H1 (cell line): ENCODE data around the gene RNF5. TPM values are rescaled to one million over a fixed set of nuclear protein-coding genes. Genes with fewer than 3 reads are reported as not detected.

Experiments used
- CTCF ChIA-PET: fragments of 300-600 bp; sonication (Branson Sonifier 250); formaldehyde crosslinking; loops from one replicate; lab custom pipeline; 2021; ENCODE audit not compliant: partially characterized antibody; lab: Charles Lee
- POLR2A ChIA-PET: fragments of 300-600 bp; sonication (Branson Sonifier 250); formaldehyde crosslinking; loops from one replicate; lab custom pipeline; 2021; ENCODE audit warnings: inconsistent platforms; ENCODE audit not compliant: partially characterized antibody; lab: Charles Lee
- DNase-seq, 2 experiments: peaks; one replicate each; pipeline versions ENCODE4 v3.0.0 to v3.0.0-alpha.2; 2010 to 2022; ENCODE audit warnings: low spot score in 2 of 2, low read depth in 1 of 2, mixed read lengths in 1 of 2
- FAIRE-seq: peaks from 2 replicates; lab custom pipeline; 2011; peaks lifted over from hg19 to GRCh38; lab: Jason Lieb, UNC
- H2AFZ ChIP-seq: 2 replicates; pipeline ENCODE4 v1.8.1; 2012; ENCODE audit warnings: low read length, inconsistent platforms
- H2AK5ac ChIP-seq: 2 replicates; pipeline ENCODE4 v1.6.1; 2013; ENCODE audit warnings: low read depth, low read length
- H2BK120ac ChIP-seq: replicated peaks from 2 replicates; pipeline ENCODE3; 2013; ENCODE audit warnings: low read depth, low read length, inconsistent platforms
- H2BK12ac ChIP-seq: 2 replicates; pipeline ENCODE4 v1.6.1; 2013; ENCODE audit warnings: low read depth, low read length
- H2BK15ac ChIP-seq: 2 replicates; pipeline ENCODE4 v1.6.1; 2013; ENCODE audit warnings: low read length
- H2BK20ac ChIP-seq: 2 replicates; pipeline ENCODE4 v1.6.1; 2013; ENCODE audit warnings: low read length
- H2BK5ac ChIP-seq: 2 replicates; pipeline ENCODE4 v1.6.1; 2013; ENCODE audit warnings: low read depth, low read length
- H3K14ac ChIP-seq: 2 replicates; pipeline ENCODE4 v1.6.1; 2013; ENCODE audit warnings: inconsistent platforms; ENCODE audit not compliant: insufficient read length
- H3K18ac ChIP-seq: 2 replicates; pipeline ENCODE4 v1.6.1; 2013; ENCODE audit warnings: low read length; ENCODE audit errors: extremely low read depth
- H3K23ac ChIP-seq: 2 replicates; pipeline ENCODE4 v1.6.1; 2013; ENCODE audit warnings: inconsistent platforms; ENCODE audit not compliant: insufficient read length
- H3K23me2 ChIP-seq: 2 replicates; pipeline ENCODE4 v1.6.1; 2013; ENCODE audit warnings: low read depth, low read length
- H3K27ac ChIP-seq: 2 replicates; pipeline ENCODE4 v1.6.1; 2011; ENCODE audit warnings: low read depth, low read length, inconsistent platforms
- H3K27me3 ChIP-seq, 4 experiments: replicated peaks in 1 of 4; 1 replicate in 1 of 4; 2 replicates in 3 of 4; pipeline versions ENCODE4 v1.6.1 to v1.8.1; 2011 to 2013; ENCODE audit warnings: low read length in 3 of 4, mild to moderate bottlenecking in 3 of 4, inconsistent platforms in 2 of 4, mixed read lengths in 2 of 4, moderate library complexity in 1 of 4; ENCODE audit not compliant: control insufficient read depth in 3 of 4, insufficient read depth in 3 of 4; ENCODE audit errors: extremely low read depth in 1 of 4
- H3K36me3 ChIP-seq, 4 experiments: 2 replicates each; pipeline versions ENCODE4 v1.6.1 to v1.8.1; 2011 to 2013; ENCODE audit warnings: mild to moderate bottlenecking in 4 of 4, low read length in 3 of 4, moderate library complexity in 2 of 4, control low read depth in 1 of 4, inconsistent platforms in 1 of 4; ENCODE audit not compliant: insufficient read depth in 4 of 4, control insufficient read depth in 2 of 4
- H3K4ac ChIP-seq: replicated peaks from 2 replicates; pipeline ENCODE3; 2013; ENCODE audit warnings: low read length, low read depth, mixed read lengths, inconsistent platforms; ENCODE audit not compliant: insufficient read length
- H3K4me1 ChIP-seq, 4 experiments: replicated peaks in 1 of 4; 1 replicate in 1 of 4; 2 replicates in 3 of 4; pipeline versions ENCODE4 v1.6.1 to v1.8.1; 2011 to 2013; ENCODE audit warnings: low read length in 3 of 4, inconsistent platforms in 2 of 4, mixed read lengths in 1 of 4; ENCODE audit not compliant: insufficient read depth in 4 of 4, control insufficient read depth in 3 of 4
- H3K4me2 ChIP-seq, 2 experiments: 2 replicates each; pipeline versions ENCODE4 v1.6.1 to v1.8.1; 2011 to 2013; ENCODE audit warnings: low read depth in 2 of 2, low read length in 2 of 2, control low read depth in 1 of 2, inconsistent platforms in 1 of 2, mild to moderate bottlenecking in 1 of 2; ENCODE audit not compliant: insufficient read depth in 1 of 2
- H3K4me3 ChIP-seq, 4 experiments: fragments of 200-600, 300-600 bp in 1 of 4; sonication (generic), shearing (Covaris generic), sonication (Bioruptor Twin) in 1 of 4; 2 replicates each; pipeline versions ENCODE4 v1.5.1 to v1.8.1; 2011 to 2016; ENCODE audit warnings: low read length in 4 of 4, low read depth in 3 of 4, control low read depth in 2 of 4, inconsistent platforms in 2 of 4, mild to moderate bottlenecking in 2 of 4, mixed read lengths in 1 of 4, moderate library complexity in 1 of 4; ENCODE audit not compliant: insufficient read depth in 2 of 4; ENCODE audit errors: extremely low read depth in 1 of 4
- H3K56ac ChIP-seq: replicated peaks from 2 replicates; pipeline ENCODE3; 2013; ENCODE audit warnings: low read depth, mild to moderate bottlenecking, mixed read lengths, low read length, inconsistent platforms; ENCODE audit not compliant: insufficient read length
- H3K79me1 ChIP-seq: 2 replicates; pipeline ENCODE4 v1.6.1; 2013; ENCODE audit warnings: low read depth, low read length, control low read depth
- H3K79me2 ChIP-seq, 2 experiments: 2 replicates each; pipeline versions ENCODE4 v1.6.1 to v1.8.1; 2012 to 2013; ENCODE audit warnings: low read length in 2 of 2, mild to moderate bottlenecking in 2 of 2, inconsistent platforms in 1 of 2; ENCODE audit not compliant: insufficient read depth in 2 of 2, control insufficient read depth in 1 of 2
- H3K9ac ChIP-seq, 4 experiments: replicated peaks in 1 of 4; 1 replicate in 1 of 4; 2 replicates in 3 of 4; pipeline versions ENCODE4 v1.6.1 to v1.8.1; 2011 to 2013; ENCODE audit warnings: low read depth in 3 of 4, low read length in 3 of 4, control low read depth in 2 of 4, mild to moderate bottlenecking in 2 of 4, moderate library complexity in 2 of 4, inconsistent platforms in 1 of 4; ENCODE audit errors: extremely low read depth in 1 of 4
- H3K9me3 ChIP-seq, 2 experiments: 2 replicates each; pipeline versions ENCODE4 v1.6.1 to v1.8.1; 2012 to 2013; ENCODE audit warnings: mild to moderate bottlenecking in 2 of 2, moderate library complexity in 2 of 2, control low read depth in 1 of 2, inconsistent platforms in 1 of 2, low read depth in 1 of 2, low read length in 1 of 2, mixed read lengths in 1 of 2; ENCODE audit not compliant: insufficient read depth in 2 of 2
- H4K20me1 ChIP-seq, 2 experiments: replicated peaks in 1 of 2; 2 replicates each; pipeline versions ENCODE3 to v1.8.1; 2011 to 2013; ENCODE audit warnings: inconsistent platforms in 2 of 2, low read length in 2 of 2, mild to moderate bottlenecking in 1 of 2; ENCODE audit not compliant: insufficient read depth in 2 of 2, control insufficient read depth in 1 of 2
- H4K5ac ChIP-seq: 2 replicates; pipeline ENCODE4 v1.6.1; 2013; ENCODE audit warnings: low read length, low read depth, mixed read lengths, inconsistent platforms; ENCODE audit not compliant: insufficient read length
- H4K8ac ChIP-seq: 2 replicates; pipeline ENCODE4 v1.8.0; 2013; ENCODE audit warnings: mild to moderate bottlenecking, moderate library complexity, low read length, inconsistent platforms; ENCODE audit not compliant: insufficient read depth; ENCODE audit errors: extremely low read depth
- H4K91ac ChIP-seq: replicated peaks from 2 replicates; pipeline ENCODE3; 2013; ENCODE audit warnings: low read length, mixed read lengths, inconsistent platforms; ENCODE audit not compliant: insufficient read length
- BCL11A ChIP-seq, 2 experiments: IDR thresholded peaks; one replicate each; pipeline ENCODE4 v1.6.1; 2011; ENCODE audit warnings: low read depth in 2 of 2, low read length in 2 of 2, mild to moderate bottlenecking in 2 of 2
- polyA plus RNA-seq, 7 experiments: library from polyadenylated mRNA; depleted of rRNA in 3 of 7; stranded (reverse) in 5 of 7; unstranded in 2 of 7; fragments of >200 nt in 5 of 7; fragments of 200-250 nt in 2 of 7; gene quantifications; 1 replicate in 5 of 7; 2 replicates in 1 of 7; 4 replicates in 1 of 7; pipeline versions ENCODE4 v1.2.1 to v1.2.3, GENCODE V29; 2011 to 2013; ENCODE audit warnings: missing spikeins in 2 of 7, mixed read lengths in 2 of 7
- total RNA-seq: library from RNA; stranded (reverse); fragmentation: NEBNext Ultra II Directional; extraction: Animal tissue kit (Norgen Biotek cat#: 25700); gene quantifications from 2 replicates; pipeline ENCODE4 v1.2.1, GENCODE V29; 2021

RNF5 gene
- total and polyA plus RNA-seq, 2 of the 8 experiments (the other 6 are each of a cell fraction or from before 2014, with no cell fraction given), result 90.0 to 158 TPM

DNA sequence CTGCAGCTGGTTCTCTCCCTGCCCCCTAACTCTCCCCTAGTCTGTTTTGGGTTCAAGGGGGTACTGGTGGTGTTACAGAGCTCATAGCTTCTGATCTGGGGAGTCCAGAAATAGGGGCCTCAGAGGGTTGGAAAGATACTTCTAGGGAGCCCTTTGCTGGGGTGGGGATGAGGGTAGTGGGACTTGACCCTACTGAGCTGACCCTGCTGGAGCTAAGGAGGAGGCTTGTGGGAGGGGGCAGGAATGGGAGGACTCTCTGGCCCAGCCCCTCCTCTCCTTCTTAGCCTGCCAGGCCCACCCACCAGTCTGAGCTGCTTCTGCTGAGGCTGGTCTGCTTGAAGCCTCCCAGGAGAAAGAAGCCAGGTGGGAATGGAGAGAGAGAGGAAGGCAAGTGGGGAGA lies 13.9 kb upstream of the RNF5 start, which contains the start of gene EGFL8:
TSS of gene EGFL8 (plus strand) at position 301 of the 400 bp plus-strand sequence. CDS start 1,571 bp downstream, outside the sequence.
- Histone ChIP-seq H2BK20ac (no peak within 1 kb of the TSS), H2AFZ (no peak within 1 kb of the TSS), H2AK5ac (no peak within 1 kb of the TSS), H3K9me3 (no peaks in the 10 kb centered on the region), H3K56ac (no peak within 1 kb of the TSS), H3K79me2 (no peaks in the 10 kb centered on the region), H3K4me2 (no peak within 1 kb of the TSS), H2BK15ac (no peak within 1 kb of the TSS), H3K9ac (no peak within 1 kb of the TSS), H3K18ac (no peak within 1 kb of the TSS), H2BK5ac (no peak within 1 kb of the TSS), H3K27ac (no peak within 1 kb of the TSS), H3K23me2 (no peaks in the 10 kb centered on the region), H4K91ac (no peak within 1 kb of the TSS), H3K4ac (peak within 1 kb of the TSS; percentile 53), H4K5ac (no peak within 1 kb of the TSS), H4K20me1 (peaks cover 4 to 5% of the 10 kb centered on the region in 2 experiments), H3K23ac (no peak within 1 kb of the TSS), H3K4me3 (no peak within 1 kb of the TSS), H3K27me3 (no peaks in the 10 kb centered on the region), H2BK12ac (no peak within 1 kb of the TSS), H4K8ac (no peak within 1 kb of the TSS), H3K4me1 (peaks cover 0 to 5% (median 2%) of the 10 kb centered on the region in 4 experiments; a peak in 3 of 7 replicates), H3K14ac (no peak within 1 kb of the TSS), H2BK120ac (no peak within 1 kb of the TSS), H3K79me1 (no peaks in the 10 kb centered on the region), H3K36me3 (peaks cover 2 to 21% (median 14%) of the 10 kb centered on the region in 4 experiments; a peak in 7 of 8 replicates)
- TF ChIP-seq BCL11A (IDR thresholded peaks at IDR 0.05; ENCODE audit: low read depth in 2 of 2, low read length in 2 of 2), result no peak
- DNase-seq, result no peak
- CTCF ChIA-PET, result interaction anchor here (0.7 to 6.7 kb wide), 8 partner anchors 10 to 45 kb away, joined by 3 to 72 read pairs (median 3); partner anchors contain the start of gene PRRT1
- POLR2A ChIA-PET, result interaction anchor here (0.8 to 6.8 kb wide), 11 partner anchors 10 to 55 kb away, joined by 3 to 49 read pairs (median 6); partner anchors contain the start of genes AGPAT1, ATF6B, PRRT1 and TNXB
- FAIRE-seq, result no peak
